Occipital lobe (tissue), 2 donors: ENCODE measurements around the gene TRIM44. TPM values are rescaled to one million over a fixed set of nuclear protein-coding genes. Genes with fewer than 3 reads are reported as not detected.
A peak's percentile ranks its signal among the peaks of the same experiment; 100 is the strongest.

Source experiments
- DNase-seq: peaks from one replicate; lab custom pipeline; 2025; lab: John Stamatoyannopoulos, UW
- total RNA-seq: library from RNA; depleted of rRNA; stranded (reverse); fragments of >200 nt; gene quantifications from one replicate; pipeline ENCODE4 v1.2.3, GENCODE V29; 2014

The TRIM44 gene, protein sequence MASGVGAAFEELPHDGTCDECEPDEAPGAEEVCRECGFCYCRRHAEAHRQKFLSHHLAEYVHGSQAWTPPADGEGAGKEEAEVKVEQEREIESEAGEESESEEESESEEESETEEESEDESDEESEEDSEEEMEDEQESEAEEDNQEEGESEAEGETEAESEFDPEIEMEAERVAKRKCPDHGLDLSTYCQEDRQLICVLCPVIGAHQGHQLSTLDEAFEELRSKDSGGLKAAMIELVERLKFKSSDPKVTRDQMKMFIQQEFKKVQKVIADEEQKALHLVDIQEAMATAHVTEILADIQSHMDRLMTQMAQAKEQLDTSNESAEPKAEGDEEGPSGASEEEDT
- 16.8 TPM for total RNA-seq

DNA sequence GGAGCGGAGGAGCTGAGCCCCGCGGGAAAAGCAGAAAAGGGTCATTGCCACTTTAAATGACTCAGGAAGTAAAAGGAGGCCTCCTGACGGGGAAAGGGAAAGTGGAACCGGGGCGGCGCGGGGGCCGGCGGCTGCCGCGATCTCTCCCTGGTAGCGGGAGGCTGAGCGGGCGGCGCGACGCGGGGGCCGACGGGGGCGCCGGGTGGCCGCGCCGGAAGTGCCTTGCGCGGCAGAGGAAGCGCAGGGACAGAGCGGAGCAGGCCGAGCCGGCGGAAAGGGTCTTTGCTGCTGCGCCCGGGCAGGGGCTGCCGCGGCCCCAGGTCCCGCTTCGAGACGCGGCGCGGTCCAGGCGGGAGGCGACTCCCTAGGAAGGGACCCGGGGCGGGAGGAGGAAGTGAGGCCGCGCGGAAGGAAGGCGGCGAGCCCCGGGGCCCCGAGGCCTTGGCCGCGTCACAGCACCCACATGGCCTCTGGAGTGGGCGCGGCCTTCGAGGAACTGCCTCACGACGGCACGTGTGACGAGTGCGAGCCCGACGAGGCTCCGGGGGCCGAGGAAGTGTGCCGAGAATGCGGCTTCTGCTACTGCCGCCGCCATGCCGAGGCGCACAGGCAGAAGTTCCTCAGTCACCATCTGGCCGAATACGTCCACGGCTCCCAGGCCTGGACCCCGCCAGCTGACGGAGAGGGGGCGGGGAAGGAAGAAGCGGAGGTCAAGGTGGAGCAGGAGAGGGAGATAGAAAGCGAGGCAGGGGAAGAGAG, at the start of gene TRIM44:
Gene TRIM44 (plus strand): TSS at position 127 of the 759 bp plus-strand sequence. CDS start 337 bp downstream, at position 464.
- peak; percentile 85 for DNase-seq

DNA sequence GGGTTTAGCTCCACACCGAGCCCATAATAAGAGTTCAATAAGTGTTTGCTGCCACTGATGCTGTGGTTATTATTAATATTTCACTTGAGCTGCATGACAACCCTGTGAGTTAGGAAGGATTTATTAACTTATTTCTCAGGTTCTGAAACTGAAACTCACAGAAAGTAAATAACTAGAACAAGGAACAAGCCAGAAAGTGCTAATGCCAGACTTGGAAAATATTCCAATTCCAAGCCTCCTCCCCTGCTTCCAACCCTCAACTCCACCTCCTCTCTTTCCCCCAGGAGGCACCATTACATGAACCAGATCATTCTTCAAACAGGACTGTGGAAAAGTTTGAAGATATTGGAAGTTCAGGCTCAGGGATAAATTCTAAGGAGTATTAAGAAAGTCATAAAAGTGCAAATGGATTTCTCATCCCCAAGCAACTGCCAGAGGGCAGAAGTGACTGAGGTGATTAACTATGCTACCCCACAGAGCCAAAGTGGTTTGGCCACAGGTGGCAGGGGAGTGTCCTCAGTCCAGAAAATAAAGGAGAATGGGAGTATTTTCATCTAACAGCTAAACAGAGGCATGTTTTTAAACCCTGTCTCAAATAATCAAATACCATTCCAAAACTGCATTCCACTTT, 47.5 kb upstream of the TRIM44 start:
- DNase-seq, result no peak

DNA sequence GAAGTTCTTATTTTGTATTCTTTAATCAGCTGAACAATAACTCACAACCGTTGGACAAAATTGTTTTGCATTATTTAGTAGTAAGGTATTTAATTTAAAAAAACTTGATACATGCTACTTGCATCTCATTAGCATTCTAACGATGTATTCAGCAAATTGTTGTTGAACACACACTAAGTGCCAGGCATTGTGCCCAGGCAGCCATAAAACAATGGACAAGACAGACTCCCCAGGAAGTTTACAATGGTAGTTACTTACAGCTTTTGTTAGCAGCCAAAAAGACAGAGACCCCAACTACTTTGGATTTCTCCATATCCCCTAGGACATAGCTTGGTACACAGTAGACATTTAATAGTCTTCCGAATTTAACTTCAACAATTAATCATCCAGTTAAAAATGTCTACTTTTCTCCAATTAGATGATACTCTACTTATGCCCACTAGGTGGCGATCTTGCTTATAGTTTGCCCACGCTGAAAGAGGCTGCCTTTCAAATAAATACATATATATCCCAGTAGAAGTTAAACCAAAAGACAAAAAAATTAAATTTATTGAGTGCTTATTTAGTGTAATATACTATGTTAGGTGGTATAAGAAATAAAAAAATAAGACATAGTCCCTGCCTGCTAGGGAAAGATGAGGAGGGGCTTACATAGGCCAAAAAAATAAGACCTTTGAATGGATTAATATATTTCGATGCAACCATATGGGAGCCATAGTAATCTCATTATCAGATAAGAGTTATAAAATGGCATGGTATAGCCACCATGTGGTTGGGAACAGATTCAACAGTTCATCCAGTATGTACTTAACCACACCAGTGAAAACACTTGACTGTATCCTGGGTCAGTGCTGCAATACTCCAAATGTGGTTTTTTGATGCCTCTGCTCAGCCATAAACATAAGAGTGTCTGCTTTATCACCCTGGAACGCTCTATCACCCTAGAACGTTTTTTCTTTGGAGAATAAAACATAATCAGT, 46.4 kb upstream of the TRIM44 start:
- DNase-seq, result peak; percentile 12

DNA sequence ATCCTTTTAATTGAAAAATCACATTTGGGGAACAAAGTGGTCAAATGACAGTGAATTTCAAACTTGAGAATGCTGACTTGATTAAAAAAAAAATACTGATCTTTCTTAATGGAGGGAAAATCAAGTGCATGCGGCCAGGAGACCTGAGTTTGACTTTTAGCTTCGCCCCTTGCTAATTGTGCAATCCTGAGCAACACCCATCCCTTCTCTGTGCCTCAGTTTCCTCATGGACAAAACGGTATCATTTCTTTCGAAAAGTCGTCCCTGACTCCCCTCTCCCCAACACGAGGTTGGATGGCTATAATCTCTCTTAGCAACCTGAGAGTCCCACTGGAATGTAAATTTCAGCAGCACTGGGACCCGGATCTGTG, 45.3 kb upstream of the TRIM44 start:
- DNase-seq, result no peak

DNA sequence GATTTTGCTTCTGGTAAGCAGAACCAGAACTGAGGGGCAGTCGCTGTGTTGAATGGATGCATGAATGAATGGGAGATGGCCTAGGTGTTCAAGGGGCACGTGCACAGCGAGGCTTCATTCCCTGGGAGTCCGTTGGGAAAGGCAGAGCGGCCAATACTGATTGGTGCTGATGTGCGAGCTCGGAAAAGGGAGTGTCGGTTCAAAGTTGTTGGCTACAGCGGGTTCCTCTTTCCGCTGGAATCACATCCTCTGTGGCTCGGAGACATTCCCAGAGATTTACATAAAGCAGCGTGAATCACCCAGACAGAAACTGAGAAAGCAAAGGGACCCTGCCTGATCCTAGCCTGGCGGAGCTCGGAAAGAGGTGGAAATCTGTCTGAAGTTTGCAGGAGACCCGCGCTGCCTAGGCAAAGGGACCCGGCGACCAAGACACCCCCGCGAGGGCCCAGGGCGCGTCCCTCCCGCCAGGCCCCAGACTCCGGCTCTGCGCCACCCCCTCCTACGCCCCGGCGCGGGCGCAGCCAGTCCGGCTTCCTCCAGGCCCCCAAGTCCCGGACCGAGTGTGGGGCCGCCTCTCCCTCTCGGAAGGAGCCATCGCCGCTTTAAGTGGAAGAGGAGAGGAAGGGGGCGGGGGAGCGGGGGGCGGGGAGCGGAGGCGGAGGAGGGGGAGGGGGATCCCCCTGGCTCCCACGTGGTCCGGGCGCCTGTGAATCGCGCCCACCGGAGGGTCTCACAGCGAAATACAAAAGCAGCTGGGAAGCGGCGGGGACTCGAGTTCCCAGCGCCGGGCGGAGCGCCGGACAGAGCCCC, 44.7 kb upstream of the TRIM44 start, which contains the start of gene FJX1:
Gene FJX1 (plus strand): TSS at position 774 of the 810 bp plus-strand sequence. CDS start 177 bp downstream, outside the sequence.
- DNase-seq, result peak; percentile 75

DNA sequence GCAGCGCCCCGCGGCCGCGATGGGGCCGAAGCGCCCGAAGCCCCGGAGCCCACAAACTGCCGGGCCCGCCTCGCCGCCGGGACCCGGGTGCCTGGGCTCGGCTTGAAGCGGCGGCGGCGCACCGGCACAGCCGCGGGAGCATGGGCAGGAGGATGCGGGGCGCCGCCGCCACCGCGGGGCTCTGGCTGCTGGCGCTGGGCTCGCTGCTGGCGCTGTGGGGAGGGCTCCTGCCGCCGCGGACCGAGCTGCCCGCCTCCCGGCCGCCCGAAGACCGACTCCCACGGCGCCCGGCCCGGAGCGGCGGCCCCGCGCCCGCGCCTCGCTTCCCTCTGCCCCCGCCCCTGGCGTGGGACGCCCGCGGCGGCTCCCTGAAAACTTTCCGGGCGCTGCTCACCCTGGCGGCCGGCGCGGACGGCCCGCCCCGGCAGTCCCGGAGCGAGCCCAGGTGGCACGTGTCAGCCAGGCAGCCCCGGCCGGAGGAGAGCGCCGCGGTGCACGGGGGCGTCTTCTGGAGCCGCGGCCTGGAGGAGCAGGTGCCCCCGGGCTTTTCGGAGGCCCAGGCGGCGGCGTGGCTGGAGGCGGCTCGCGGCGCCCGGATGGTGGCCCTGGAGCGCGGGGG, 44.0 kb upstream of the TRIM44 start:
- DNase-seq, result no peak

DNA sequence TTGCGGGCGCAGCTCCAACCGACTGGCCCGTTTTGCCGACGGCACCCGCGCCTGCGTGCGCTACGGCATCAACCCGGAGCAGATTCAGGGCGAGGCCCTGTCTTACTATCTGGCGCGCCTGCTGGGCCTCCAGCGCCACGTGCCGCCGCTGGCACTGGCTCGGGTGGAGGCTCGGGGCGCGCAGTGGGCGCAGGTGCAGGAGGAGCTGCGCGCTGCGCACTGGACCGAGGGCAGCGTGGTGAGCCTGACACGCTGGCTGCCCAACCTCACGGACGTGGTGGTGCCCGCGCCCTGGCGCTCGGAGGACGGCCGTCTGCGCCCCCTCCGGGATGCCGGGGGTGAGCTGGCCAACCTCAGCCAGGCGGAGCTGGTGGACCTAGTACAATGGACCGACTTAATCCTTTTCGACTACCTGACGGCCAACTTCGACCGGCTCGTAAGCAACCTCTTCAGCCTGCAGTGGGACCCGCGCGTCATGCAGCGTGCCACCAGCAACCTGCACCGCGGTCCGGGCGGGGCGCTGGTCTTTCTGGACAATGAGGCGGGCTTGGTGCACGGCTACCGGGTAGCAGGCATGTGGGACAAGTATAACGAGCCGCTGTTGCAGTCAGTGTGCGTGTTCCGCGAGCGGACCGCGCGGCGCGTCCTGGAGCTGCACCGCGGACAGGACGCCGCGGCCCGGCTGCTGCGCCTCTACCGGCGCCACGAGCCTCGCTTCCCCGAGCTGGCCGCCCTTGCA, 43.3 kb upstream of the TRIM44 start:
- peak; percentile 58 for DNase-seq

DNA sequence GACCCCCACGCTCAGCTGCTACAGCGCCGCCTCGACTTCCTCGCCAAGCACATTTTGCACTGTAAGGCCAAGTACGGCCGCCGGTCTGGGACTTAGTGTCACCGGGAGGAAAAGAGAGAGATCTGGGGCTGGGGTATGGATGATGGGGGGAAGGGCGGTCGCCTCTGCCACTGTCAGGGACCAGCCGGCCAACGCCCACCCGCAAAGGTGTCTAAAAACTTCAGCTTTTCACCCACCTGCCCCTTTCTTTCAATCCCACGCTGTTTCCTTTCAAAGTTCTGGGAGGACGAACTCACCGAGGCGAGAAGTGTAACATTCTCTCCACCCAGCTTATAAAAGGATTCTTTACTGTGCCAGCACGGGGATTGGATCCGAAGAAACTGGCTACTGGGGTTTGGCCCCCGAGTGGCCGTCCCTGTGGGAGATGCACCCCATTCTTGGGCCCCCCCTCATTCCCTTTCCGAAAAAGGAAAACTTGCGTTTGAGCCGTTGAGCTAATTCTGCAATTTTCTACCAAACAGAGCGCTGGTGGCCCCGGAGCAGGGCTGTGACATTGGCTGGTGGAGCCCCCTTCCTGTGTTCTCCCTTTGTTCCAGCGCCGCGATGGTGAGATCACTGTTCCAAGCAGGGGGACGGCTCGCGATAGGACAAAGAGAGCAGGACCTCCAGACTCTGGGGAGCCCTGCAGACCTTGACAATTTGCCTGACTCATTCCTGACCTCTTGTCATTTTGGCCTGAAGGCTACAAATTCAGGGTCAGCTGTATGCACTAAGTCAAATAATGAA, 42.5 kb upstream of the TRIM44 start:
- no peak for DNase-seq

DNA sequence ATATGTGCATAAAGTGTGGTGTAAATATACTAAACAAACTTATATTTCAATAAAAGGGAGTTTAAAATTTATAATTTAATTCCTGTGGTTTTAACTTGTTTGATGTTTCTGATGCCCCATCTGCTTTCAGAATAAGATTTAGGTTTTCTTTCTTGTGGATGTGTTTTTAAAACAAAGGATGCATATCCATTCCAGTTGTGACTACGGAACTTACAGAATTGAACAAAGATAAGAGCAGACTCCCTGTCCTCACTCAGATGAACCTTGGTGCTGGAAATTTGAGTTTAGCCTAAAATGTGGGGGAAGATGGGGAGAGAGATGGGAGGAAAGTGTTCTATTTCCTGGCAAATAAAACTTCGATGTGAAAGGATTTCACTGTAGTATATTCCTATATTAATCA, 41.8 kb upstream of the TRIM44 start:
- no peak for DNase-seq

DNA sequence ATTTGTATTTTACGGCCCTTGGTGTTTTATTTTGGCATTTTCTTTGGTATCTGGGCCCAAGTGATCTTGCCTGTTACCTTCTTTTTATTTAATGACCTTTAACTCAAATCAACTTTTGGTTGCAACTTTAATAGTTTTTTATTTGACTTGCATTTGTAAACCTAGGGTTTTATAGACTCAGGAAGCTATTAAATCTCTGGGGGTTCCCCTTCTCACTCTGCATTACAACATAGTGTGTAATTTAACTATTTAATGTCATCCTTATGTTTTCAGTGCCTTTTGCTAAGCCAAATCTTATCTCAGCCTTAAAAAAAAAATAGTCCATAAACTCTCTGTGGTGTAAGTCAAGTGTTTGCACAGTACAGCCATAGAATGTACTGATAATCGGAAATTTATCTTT, 41.0 kb upstream of the TRIM44 start:
- DNase-seq, result no peak

DNA sequence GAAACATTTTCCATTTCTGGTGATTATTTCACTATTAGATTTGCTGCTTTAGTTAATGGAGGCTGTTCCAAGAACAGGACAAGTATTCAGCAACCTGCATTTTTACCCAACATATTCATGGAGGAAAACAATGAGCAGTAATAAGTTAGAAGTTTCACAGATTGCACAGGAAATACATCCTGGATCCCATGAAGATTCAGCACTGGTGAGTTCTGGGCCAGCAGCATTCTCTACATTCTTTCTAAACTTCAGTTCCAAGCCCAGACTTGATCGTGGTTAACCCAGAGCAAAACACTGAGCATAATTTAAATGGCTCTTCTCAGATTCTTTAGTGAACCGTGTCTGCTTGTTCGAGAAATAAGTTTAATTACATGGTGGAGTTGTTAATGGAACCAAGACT, 40.5 kb upstream of the TRIM44 start:
- DNase-seq, result no peak

DNA sequence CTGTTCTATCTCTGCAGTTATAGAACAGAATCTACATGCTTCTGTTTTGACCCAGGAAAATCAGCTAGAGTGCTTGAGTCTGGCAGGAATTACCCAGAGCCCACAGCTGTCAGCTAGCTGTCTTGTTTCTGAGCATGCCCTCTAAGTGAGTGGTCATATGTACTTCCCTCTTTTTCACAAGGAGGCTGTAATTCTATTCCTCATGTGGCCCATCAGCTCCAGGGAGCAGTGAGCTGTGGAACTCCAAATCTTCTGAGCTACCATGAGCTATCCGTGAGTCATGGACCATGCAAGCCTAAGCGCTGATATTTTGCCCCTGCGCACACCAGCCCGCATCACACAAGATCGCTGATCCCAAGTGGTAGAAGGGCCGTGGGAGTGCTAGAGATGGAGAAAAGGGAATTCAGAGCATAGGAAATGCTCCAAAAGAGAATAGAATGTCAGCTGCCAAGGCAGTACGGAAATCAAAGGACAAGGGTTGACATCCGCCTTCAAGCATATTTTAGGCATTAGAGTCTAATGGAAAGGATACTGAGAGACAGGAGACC, 38.9 kb upstream of the TRIM44 start:
- no peak for DNase-seq

DNA sequence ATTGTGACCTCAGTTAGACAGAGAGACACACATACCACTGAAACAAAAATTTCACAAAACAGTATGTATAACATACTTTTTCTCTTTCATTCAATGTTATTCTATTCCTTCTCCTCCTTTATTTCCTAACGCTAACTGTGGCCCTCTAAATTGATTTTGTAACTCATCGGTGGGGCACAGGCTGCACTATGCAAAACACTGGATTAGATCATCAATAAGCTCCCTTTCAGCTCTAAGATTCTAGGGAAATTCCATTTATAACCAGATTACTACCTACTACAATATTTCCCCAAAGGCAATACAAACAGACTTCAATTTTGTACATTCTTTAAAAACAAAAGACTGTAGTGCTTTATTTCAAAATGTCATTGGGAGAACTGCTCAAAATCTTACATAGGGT, 38.3 kb upstream of the TRIM44 start:
- no peak for DNase-seq

DNA sequence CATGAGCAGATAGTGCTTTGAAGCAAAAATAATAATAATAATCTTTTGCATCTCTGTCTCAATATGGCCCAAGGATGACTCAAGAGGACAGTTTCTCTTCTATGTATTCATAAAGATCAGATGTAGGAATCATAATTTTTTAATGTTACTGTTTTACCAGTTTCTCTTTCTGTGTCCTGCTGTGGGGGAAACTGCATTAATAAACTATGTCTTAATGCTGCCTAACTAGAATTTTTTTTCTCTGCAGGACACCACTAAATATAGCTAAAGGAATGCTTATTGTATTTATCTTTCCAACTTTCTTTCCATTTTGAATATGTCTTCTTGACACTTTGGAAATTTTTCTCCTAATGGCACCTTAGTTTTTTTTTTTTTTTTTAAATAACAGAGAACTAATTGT, 37.8 kb upstream of the TRIM44 start:
- DNase-seq, result no peak

DNA sequence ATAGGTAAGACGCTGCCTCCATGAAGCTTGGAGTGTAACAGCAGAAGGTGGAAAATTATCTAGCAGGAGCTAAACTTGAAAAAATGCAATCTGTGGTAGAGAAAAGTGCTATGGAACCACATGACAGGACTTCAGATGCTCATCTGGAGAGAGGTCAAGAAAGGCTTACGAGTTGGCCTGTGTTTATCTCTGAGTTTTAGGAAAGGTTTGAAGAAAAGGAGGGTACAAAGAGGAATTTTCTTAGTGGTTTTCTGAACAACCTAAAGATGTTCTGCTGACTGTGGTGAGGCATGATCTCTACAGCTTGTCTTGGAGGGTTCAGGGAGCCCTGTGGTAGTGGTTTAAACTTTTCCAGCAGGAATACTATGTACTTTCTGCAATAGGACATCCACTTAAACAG, 36.1 kb upstream of the TRIM44 start:
- no peak for DNase-seq

DNA sequence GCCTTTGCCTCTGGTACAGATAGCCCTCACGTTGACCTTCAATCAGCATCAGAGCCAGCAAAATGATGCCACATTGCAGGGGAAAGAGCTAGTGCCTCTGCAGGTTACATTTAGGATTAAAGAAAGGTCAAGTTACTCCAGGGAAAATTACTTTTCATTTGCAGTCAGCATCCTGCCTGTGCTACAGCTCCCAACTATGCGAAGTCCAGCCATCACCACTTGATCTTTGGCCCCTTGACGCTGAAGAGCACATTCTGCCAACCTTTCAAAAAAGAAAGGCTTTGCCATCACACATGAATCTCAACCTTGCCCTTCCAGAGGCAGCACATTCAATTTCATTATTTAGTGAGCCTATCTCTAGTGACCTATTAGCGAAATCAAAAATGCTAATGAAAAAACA, 33.1 kb upstream of the TRIM44 start:
- no peak for DNase-seq

DNA sequence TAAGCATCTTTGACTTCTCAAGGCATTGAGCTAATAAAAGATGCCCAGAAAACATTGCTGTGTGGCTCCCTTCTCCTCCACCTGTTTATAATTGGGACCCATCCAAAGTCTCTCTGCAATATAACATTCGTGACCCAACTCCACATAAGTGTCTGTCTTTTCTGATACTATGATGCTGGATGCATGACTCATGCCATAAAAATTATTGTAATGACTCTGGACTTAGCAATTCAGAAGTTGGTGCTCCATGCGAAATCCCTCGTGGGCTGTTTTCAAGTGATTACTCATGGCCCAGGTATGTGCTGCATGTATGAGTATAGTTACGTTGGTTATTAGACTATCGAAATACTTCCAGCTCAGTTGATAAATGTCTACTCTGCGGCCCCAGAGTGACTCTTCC, 32.7 kb upstream of the TRIM44 start:
- DNase-seq, result no peak

DNA sequence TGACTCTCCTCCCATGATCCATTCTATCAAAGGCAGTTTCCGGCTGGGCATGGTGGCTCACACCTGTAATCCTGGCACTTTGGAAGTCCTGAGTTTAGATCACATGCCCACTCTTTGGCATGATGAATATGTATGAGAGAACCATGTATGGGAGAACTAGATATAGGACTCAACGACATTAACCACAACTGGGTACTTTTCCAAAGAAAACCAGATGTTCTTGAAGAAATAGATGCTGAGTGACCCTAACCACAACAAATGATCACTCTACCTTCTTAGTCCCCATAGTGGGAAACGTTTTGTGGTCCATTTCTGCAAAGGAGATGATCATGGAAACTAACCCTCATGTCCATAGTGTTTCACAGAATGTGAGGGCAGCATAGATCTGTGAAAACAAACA, 30.7 kb upstream of the TRIM44 start:
- DNase-seq, result no peak
